ENCODE data around the gene SLC25A21. TPM values are rescaled to one million over a fixed set of nuclear protein-coding genes. Genes with fewer than 3 reads are reported as not detected.
"Not testable (repeated sequence)": the region's sequence is repeated elsewhere in the genome, so short reads cannot be mapped to it uniquely, and the experiment has no call there.

SLC25A21 gene
- total RNA-seq, 1 donor from 2014 or later, result 0.56 TPM

DNA sequence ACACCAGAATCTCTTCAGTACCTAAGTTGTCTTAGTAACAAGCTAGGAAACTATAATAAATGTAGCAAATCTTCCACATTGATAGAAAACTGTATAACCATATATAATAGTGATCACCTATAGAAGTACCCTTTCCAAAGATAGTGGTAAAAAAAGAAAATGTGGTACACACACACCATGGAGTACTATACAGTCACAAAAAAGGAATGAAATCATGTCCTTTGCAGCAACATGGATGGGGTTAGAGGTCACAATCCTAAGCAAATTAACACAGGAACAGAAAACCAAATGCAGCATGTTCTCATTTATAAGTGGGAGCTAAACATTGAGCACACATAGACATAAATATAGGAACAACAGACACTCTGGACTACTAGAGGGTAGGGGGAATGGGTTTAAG is 90.5 kb downstream of the SLC25A21 start:
- no peak for DNase-seq (ENCODE audit: extremely low spot score, unreplicated experiment)
- no peaks in the 10 kb centered on the region for H3K27me3 Mint-ChIP-seq (ENCODE audit: unreplicated experiment)
- H3K4me1 Mint-ChIP-seq (ENCODE audit: unreplicated experiment), result peaks cover 11% of the 10 kb centered on the region
- H3K4me3 Mint-ChIP-seq (ENCODE audit: unreplicated experiment), result no peak overlapping the region
- no peaks in the 10 kb centered on the region for H3K36me3 Mint-ChIP-seq (ENCODE audit: unreplicated experiment)
- no peak overlapping the region for H3K27ac Mint-ChIP-seq (ENCODE audit: unreplicated experiment)
- no peaks in the 10 kb centered on the region for H3K9me3 Mint-ChIP-seq (ENCODE audit: unreplicated experiment)
- TF ChIP-seq, protein P1, sequence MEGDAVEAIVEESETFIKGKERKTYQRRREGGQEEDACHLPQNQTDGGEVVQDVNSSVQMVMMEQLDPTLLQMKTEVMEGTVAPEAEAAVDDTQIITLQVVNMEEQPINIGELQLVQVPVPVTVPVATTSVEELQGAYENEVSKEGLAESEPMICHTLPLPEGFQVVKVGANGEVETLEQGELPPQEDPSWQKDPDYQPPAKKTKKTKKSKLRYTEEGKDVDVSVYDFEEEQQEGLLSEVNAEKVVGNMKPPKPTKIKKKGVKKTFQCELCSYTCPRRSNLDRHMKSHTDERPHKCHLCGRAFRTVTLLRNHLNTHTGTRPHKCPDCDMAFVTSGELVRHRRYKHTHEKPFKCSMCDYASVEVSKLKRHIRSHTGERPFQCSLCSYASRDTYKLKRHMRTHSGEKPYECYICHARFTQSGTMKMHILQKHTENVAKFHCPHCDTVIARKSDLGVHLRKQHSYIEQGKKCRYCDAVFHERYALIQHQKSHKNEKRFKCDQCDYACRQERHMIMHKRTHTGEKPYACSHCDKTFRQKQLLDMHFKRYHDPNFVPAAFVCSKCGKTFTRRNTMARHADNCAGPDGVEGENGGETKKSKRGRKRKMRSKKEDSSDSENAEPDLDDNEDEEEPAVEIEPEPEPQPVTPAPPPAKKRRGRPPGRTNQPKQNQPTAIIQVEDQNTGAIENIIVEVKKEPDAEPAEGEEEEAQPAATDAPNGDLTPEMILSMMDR (IDR thresholded peaks at IDR 0.05), result no peak

DNA sequence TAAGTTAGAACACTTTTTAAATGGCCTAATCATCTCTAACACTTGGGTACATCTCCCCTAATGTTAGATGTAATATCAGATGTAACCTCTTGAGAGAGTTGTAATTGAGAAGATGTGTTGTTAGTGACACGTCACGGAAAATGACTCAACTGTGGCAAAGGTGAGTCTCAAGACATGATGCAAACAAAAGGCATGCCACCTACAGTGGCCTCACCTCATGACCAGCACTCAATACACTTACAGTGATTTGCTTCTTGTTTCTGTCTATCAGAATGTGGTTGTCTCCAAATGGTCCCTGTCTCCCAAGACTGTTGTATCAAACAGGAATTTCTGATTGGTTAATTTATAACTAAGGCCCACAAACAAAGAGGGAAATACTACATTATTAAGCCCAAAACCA is 91.2 kb downstream of the SLC25A21 start:
- no peaks in the 10 kb centered on the region for H3K27me3 Mint-ChIP-seq (ENCODE audit: unreplicated experiment)
- peaks cover 11% of the 10 kb centered on the region for H3K4me1 Mint-ChIP-seq (ENCODE audit: unreplicated experiment)
- H3K27ac Mint-ChIP-seq (ENCODE audit: unreplicated experiment), result no peak overlapping the region
- no peak for DNase-seq (ENCODE audit: extremely low spot score, unreplicated experiment)
- TF ChIP-seq, protein P1 (IDR thresholded peaks at IDR 0.05), result no peak
- no peaks in the 10 kb centered on the region for H3K9me3 Mint-ChIP-seq (ENCODE audit: unreplicated experiment)
- H3K4me3 Mint-ChIP-seq (ENCODE audit: unreplicated experiment), result no peak overlapping the region
- no peaks in the 10 kb centered on the region for H3K36me3 Mint-ChIP-seq (ENCODE audit: unreplicated experiment)

DNA sequence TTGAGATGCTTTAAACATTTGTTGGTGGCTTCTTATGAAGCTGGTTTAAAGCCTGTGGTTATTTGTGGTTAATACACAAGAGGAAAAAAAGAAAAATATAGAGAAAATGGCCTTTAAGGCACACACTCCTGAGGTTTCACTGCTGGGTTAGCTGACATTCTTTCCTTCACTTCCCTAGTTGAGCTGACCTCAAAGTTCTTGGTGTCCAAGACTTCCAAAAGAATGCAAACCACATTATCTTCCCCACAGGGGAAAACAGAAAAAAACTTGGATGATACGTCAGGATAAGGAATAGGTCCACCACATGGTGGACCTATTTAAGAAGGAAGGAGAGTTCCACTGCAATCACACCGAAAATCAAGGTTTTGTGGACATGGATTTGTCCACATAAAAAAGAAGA is 94.3 kb downstream of the SLC25A21 start:
- no peaks in the 10 kb centered on the region for H3K9me3 Mint-ChIP-seq (ENCODE audit: unreplicated experiment)
- DNase-seq (ENCODE audit: extremely low spot score, unreplicated experiment), result no peak
- H3K36me3 Mint-ChIP-seq (ENCODE audit: unreplicated experiment), result no peaks in the 10 kb centered on the region
- no peak overlapping the region for H3K4me3 Mint-ChIP-seq (ENCODE audit: unreplicated experiment)
- H3K4me1 Mint-ChIP-seq (ENCODE audit: unreplicated experiment), result peaks cover 11% of the 10 kb centered on the region
- H3K27ac Mint-ChIP-seq (ENCODE audit: unreplicated experiment), result no peak overlapping the region
- no peaks in the 10 kb centered on the region for H3K27me3 Mint-ChIP-seq (ENCODE audit: unreplicated experiment)
- TF ChIP-seq, protein P1 (IDR thresholded peaks at IDR 0.05), result no peak

DNA sequence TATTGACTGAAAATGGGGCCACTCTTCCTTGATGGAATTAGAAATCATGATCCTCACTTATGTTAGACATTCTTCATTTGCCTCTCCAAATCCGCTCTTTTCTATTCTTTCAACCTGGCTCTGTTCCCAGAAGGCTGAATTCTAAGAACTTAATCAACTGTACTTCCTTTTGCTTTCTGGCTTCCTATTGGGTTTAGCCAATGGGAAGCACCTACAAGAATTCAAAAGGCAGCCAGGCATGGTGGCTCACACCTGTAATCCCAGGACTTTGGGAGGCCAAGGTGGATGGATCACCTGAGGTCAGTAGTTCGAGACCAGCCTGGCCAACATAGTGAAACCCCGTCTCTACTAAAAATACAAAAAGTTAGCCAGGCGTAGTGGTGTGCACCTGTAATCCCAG is 98.1 kb downstream of the SLC25A21 start:
- not testable (repeated sequence) for H3K27me3 Mint-ChIP-seq (ENCODE audit: unreplicated experiment); H3K9me3 Mint-ChIP-seq (ENCODE audit: unreplicated experiment); DNase-seq (ENCODE audit: extremely low spot score, unreplicated experiment); H3K4me3 Mint-ChIP-seq (ENCODE audit: unreplicated experiment); H3K27ac Mint-ChIP-seq (ENCODE audit: unreplicated experiment); H3K36me3 Mint-ChIP-seq (ENCODE audit: unreplicated experiment)
- peaks cover 23% of the 10 kb centered on the region for H3K4me1 Mint-ChIP-seq (ENCODE audit: unreplicated experiment)

DNA sequence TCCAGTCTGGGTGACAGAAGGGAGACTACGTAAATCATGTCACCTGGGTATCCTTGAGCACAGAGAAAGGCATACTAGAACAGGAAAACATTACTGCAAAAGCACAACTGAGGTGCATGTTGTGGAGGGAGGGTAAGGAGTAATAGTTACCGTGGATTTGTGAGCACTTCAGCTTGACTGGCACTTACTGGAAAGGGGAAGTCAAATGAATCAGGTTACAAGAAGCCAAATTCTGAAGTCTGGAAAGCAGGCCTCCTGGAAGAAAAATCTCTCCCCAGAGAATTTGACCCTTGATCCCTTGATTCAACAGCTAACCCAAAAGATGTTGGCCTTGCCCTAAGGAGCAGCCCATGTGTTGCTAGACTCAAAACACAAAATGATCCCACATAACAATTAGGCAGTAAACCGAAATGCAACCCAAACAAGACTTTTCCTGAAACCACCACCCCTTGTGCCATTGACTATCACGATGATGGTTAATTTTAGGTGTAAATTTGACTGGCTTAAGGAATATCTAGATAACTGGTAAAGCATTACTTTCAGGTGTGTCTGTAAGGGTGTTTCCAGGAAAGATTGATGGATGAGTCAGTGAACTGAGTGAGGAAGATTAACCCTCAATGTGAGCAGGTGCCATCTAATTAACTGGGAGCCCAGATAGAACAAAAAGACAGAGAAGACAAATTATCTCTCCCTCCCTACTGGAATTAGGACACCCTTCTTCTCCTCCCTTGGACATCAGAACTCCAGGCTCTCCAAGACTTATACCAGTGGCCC is 108.8 kb downstream of the SLC25A21 start:
- H3K27me3 Mint-ChIP-seq (ENCODE audit: unreplicated experiment), result no peaks in the 10 kb centered on the region
- no peak overlapping the region for H3K4me3 Mint-ChIP-seq (ENCODE audit: unreplicated experiment)
- DNase-seq (ENCODE audit: extremely low spot score, unreplicated experiment), result no peak
- H3K4me1 Mint-ChIP-seq (ENCODE audit: unreplicated experiment), result peaks cover 36% of the 10 kb centered on the region
- H3K9me3 Mint-ChIP-seq (ENCODE audit: unreplicated experiment), result peaks cover 5% of the 10 kb centered on the region
- TF ChIP-seq, protein P1 (IDR thresholded peaks at IDR 0.05), result no peak
- H3K36me3 Mint-ChIP-seq (ENCODE audit: unreplicated experiment), result peaks cover 2% of the 10 kb centered on the region
- no peak overlapping the region for H3K27ac Mint-ChIP-seq (ENCODE audit: unreplicated experiment)
